Measurements from ENCODE around the gene TMEM35A. TPM values are rescaled to one million over a fixed set of nuclear protein-coding genes. Genes with fewer than 3 reads are reported as not detected.

The TMEM35A gene
- total RNA-seq, 1 donor from 2014 or later = 0.89 TPM

- Histone ChIP-seq H3K9me3 (ENCODE audit: insufficient read depth, low read depth, low read length) (no peaks in the 10 kb centered on the region), H3K36me3 (ENCODE audit: insufficient read depth, low read length) (no peaks in the 10 kb centered on the region), H2AFZ (ENCODE audit: low read depth, low read length) (no peak overlapping the region), H4K20me1 (ENCODE audit: insufficient read depth, low read length) (no peaks in the 10 kb centered on the region), H3K79me2 (ENCODE audit: insufficient read depth, low read length) (no peaks in the 10 kb centered on the region), H3K4me2 (ENCODE audit: low read length) (no peak overlapping the region), H3K4me3 (ENCODE audit: insufficient read depth, low read depth, low read length) (no peak overlapping the region), H3K27me3 (ENCODE audit: insufficient read depth, low read length) (no peaks in the 10 kb centered on the region), H3K4me1 (ENCODE audit: insufficient read depth, low read length) (no peaks in the 10 kb centered on the region), H3K9ac (ENCODE audit: low read length) (no peak overlapping the region), H3K27ac (ENCODE audit: low read depth, low read length) (no peak overlapping the region)
- no peak for FAIRE-seq
- Mint-ChIP-seq H3K36me3 (ENCODE audit: low read depth, unreplicated experiment) (no peaks in the 10 kb centered on the region), H3K27ac (ENCODE audit: unreplicated experiment) (no peak overlapping the region), H3K27me3 (ENCODE audit: low read depth, unreplicated experiment) (no peaks in the 10 kb centered on the region), H3K4me3 (ENCODE audit: unreplicated experiment) (no peak overlapping the region), H3K9me3 (ENCODE audit: unreplicated experiment) (no peaks in the 10 kb centered on the region), H3K4me1 (ENCODE audit: low read depth, unreplicated experiment) (no peaks in the 10 kb centered on the region)
- no peak for TF ChIP-seq CTCF (IDR thresholded peaks at IDR 0.05; ENCODE audit: insufficient read depth, low read depth, low read length)
- no peak for TF ChIP-seq EZH2 (IDR thresholded peaks at IDR 0.05; ENCODE audit: insufficient read depth, low read length)
- no peak for DNase-seq (ENCODE audit: low read depth)
Observed at GRCh38 chrX:101091817-101092216, 13.1 kb downstream of the TMEM35A start.

- Histone ChIP-seq H3K36me3 (ENCODE audit: insufficient read depth, low read length) (no peaks in the 10 kb centered on the region), H4K20me1 (ENCODE audit: insufficient read depth, low read length) (no peaks in the 10 kb centered on the region), H3K27me3 (ENCODE audit: insufficient read depth, low read length) (no peaks in the 10 kb centered on the region), H3K27ac (ENCODE audit: low read depth, low read length) (peak within 1 kb of the TSS; percentile 89), H3K9ac (ENCODE audit: low read length) (peak within 1 kb of the TSS; percentile 88), H3K4me3 (ENCODE audit: insufficient read depth, low read depth, low read length) (peak within 1 kb of the TSS; percentile 78), H3K79me2 (ENCODE audit: insufficient read depth, low read length) (peaks cover 32% of the 10 kb centered on the region), H3K9me3 (ENCODE audit: insufficient read depth, low read depth, low read length) (no peaks in the 10 kb centered on the region), H2AFZ (ENCODE audit: low read depth, low read length) (peak within 1 kb of the TSS; percentile 79), H3K4me1 (ENCODE audit: insufficient read depth, low read length) (peaks cover 5% of the 10 kb centered on the region), H3K4me2 (ENCODE audit: low read length) (peak within 1 kb of the TSS; percentile 89)
- no peaks in the 10 kb centered on the region for H3K36me3 Mint-ChIP-seq (ENCODE audit: low read depth, unreplicated experiment)
- peak; percentile 85 for DNase-seq (ENCODE audit: low read depth)
- FAIRE-seq = peak; percentile 98
- peak within 1 kb of the TSS; percentile 91 for H3K4me3 Mint-ChIP-seq (ENCODE audit: unreplicated experiment)
- no peaks in the 10 kb centered on the region for H3K4me1 Mint-ChIP-seq (ENCODE audit: low read depth, unreplicated experiment)
- H3K9me3 Mint-ChIP-seq (ENCODE audit: unreplicated experiment) = no peaks in the 10 kb centered on the region
- peak within 1 kb of the TSS; percentile 93 for H3K27ac Mint-ChIP-seq (ENCODE audit: unreplicated experiment)
- TF ChIP-seq EZH2 (IDR thresholded peaks at IDR 0.05; ENCODE audit: insufficient read depth, low read length) (no peak), CTCF (IDR thresholded peaks at IDR 0.05; ENCODE audit: insufficient read depth, low read depth, low read length) (no peak)
- H3K27me3 Mint-ChIP-seq (ENCODE audit: low read depth, unreplicated experiment) = no peaks in the 10 kb centered on the region
Observed at GRCh38 chrX:101097546-101098453, 19.1 kb downstream of the TMEM35A start, which contains the start of gene CENPI. TSS of gene CENPI (plus strand) at chrX:101098204. CDS start at chrX:101101071, 2,867 bp downstream.

GRCh38 chrX:101108284-101108683 is 29.6 kb downstream of the TMEM35A start:
- H3K4me2 ChIP-seq (ENCODE audit: low read length) = no peak overlapping the region
- H4K20me1 ChIP-seq (ENCODE audit: insufficient read depth, low read length) = no peaks in the 10 kb centered on the region
- no peak for TF ChIP-seq CTCF (IDR thresholded peaks at IDR 0.05; ENCODE audit: insufficient read depth, low read depth, low read length)
- TF ChIP-seq EZH2 (IDR thresholded peaks at IDR 0.05; ENCODE audit: insufficient read depth, low read length) = no peak
- no peak overlapping the region for H3K9ac ChIP-seq (ENCODE audit: low read length)
- peak; percentile 37 for FAIRE-seq
- no peak overlapping the region for H3K4me3 ChIP-seq (ENCODE audit: insufficient read depth, low read depth, low read length)
- no peak overlapping the region for H2AFZ ChIP-seq (ENCODE audit: low read depth, low read length)
- H3K27ac Mint-ChIP-seq (ENCODE audit: unreplicated experiment) = no peak overlapping the region
- H3K4me1 ChIP-seq (ENCODE audit: insufficient read depth, low read length) = no peaks in the 10 kb centered on the region
- H3K36me3 Mint-ChIP-seq (ENCODE audit: low read depth, unreplicated experiment) = no peaks in the 10 kb centered on the region
- H3K27me3 ChIP-seq (ENCODE audit: insufficient read depth, low read length) = no peaks in the 10 kb centered on the region
- H3K27me3 Mint-ChIP-seq (ENCODE audit: low read depth, unreplicated experiment) = no peaks in the 10 kb centered on the region
- no peaks in the 10 kb centered on the region for H3K9me3 ChIP-seq (ENCODE audit: insufficient read depth, low read depth, low read length)
- H3K4me1 Mint-ChIP-seq (ENCODE audit: low read depth, unreplicated experiment) = no peaks in the 10 kb centered on the region
- H3K27ac ChIP-seq (ENCODE audit: low read depth, low read length) = no peak overlapping the region
- peaks cover 5% of the 10 kb centered on the region for H3K36me3 ChIP-seq (ENCODE audit: insufficient read depth, low read length)
- H3K79me2 ChIP-seq (ENCODE audit: insufficient read depth, low read length) = no peaks in the 10 kb centered on the region
- DNase-seq (ENCODE audit: low read depth) = peak; percentile 16
- no peak overlapping the region for H3K4me3 Mint-ChIP-seq (ENCODE audit: unreplicated experiment)
- no peaks in the 10 kb centered on the region for H3K9me3 Mint-ChIP-seq (ENCODE audit: unreplicated experiment)

Data from astrocyte (in vitro differentiated cells and primary cell).